Progenitor cell of endocrine pancreas (in vitro differentiated cells): ENCODE data around the gene LTBP4. TPM values are rescaled to one million over a fixed set of nuclear protein-coding genes. Genes with fewer than 3 reads are reported as not detected.

Experiments
- DNase-seq: peaks from one replicate; pipeline ENCODE4 v3.0.0; 2021; ENCODE audit warnings: low spot score; ENCODE audit not compliant: unreplicated experiment
- H3K27ac Mint-ChIP-seq: 2 replicates; pipeline ENCODE4 v1.8.0; 2021; ENCODE audit warnings: mild to moderate bottlenecking, moderate library complexity, mixed read lengths
- H3K27me3 Mint-ChIP-seq: 2 replicates; pipeline ENCODE4 v1.8.0; 2021; ENCODE audit warnings: mixed read lengths
- H3K36me3 Mint-ChIP-seq: 2 replicates; pipeline ENCODE4 v1.8.0; 2022; ENCODE audit warnings: mixed read lengths; ENCODE audit not compliant: insufficient read depth
- H3K4me1 Mint-ChIP-seq: 2 replicates; pipeline ENCODE4 v1.8.0; 2021; ENCODE audit warnings: low read depth, mixed read lengths
- H3K4me3 Mint-ChIP-seq: 2 replicates; pipeline ENCODE4 v1.8.0; 2021; ENCODE audit warnings: low read depth, mild to moderate bottlenecking, moderate library complexity, mixed read lengths
- H3K9me3 Mint-ChIP-seq: 2 replicates; pipeline ENCODE4 v1.8.0; 2021; ENCODE audit warnings: low read depth, mixed read lengths
- CTCF ChIP-seq: fragments of 200-600 bp; sonication (generic); IDR thresholded peaks from one replicate; pipeline ENCODE4 v1.5.0; 2021; ENCODE audit warnings: antibody characterized with exemption, mild to moderate bottlenecking; ENCODE audit not compliant: unreplicated experiment
- total RNA-seq: library from RNA; stranded (reverse); gene quantifications from 2 replicates; pipeline ENCODE4 v1.2.1, GENCODE V29; 2021

Gene LTBP4
- total RNA-seq, 1 donor from 2014 or later, result 25.4 TPM

GRCh38 chr19:40578442-40578908 lies 22.7 kb upstream of the LTBP4 start:
- TF ChIP-seq CTCF, result no peak
- H3K27me3 Mint-ChIP-seq, result peaks cover 2% of the 10 kb centered on the region
- no peaks in the 10 kb centered on the region for H3K9me3 Mint-ChIP-seq
- peaks cover 5% of the 10 kb centered on the region for H3K4me1 Mint-ChIP-seq
- peak overlapping the region; percentile 83 for H3K4me3 Mint-ChIP-seq
- DNase-seq, result no peak
- peaks cover 10% of the 10 kb centered on the region for H3K36me3 Mint-ChIP-seq
- peak overlapping the region; percentile 82 for H3K27ac Mint-ChIP-seq

GRCh38 chr19:40580619-40581018 lies 20.6 kb upstream of the LTBP4 start:
- Mint-ChIP-seq H3K4me3 (no peak overlapping the region), H3K4me1 (peaks cover 5% of the 10 kb centered on the region)

GRCh38 chr19:40581531-40581930 lies 19.6 kb upstream of the LTBP4 start:
- no peak for TF ChIP-seq CTCF
- H3K4me3 Mint-ChIP-seq, result no peak overlapping the region
- H3K4me1 Mint-ChIP-seq, result peaks cover 5% of the 10 kb centered on the region
- H3K27me3 Mint-ChIP-seq, result no peaks in the 10 kb centered on the region
- peaks cover 28% of the 10 kb centered on the region for H3K36me3 Mint-ChIP-seq
- no peak overlapping the region for H3K27ac Mint-ChIP-seq
- no peak for DNase-seq
- no peaks in the 10 kb centered on the region for H3K9me3 Mint-ChIP-seq

More at GRCh38 chr19:40580619-40581018, 20.6 kb upstream of the LTBP4 start:
- no peak for TF ChIP-seq CTCF
- no peaks in the 10 kb centered on the region for H3K27me3 Mint-ChIP-seq
- H3K9me3 Mint-ChIP-seq, result no peaks in the 10 kb centered on the region
- DNase-seq, result no peak
- peaks cover 23% of the 10 kb centered on the region for H3K36me3 Mint-ChIP-seq
- H3K27ac Mint-ChIP-seq, result no peak overlapping the region

GRCh38 chr19:40582467-40582866 lies 18.7 kb upstream of the LTBP4 start:
- H3K4me3 Mint-ChIP-seq, result no peak overlapping the region
- no peak for TF ChIP-seq CTCF
- DNase-seq, result no peak
- no peaks in the 10 kb centered on the region for H3K27me3 Mint-ChIP-seq
- no peaks in the 10 kb centered on the region for H3K9me3 Mint-ChIP-seq
- H3K4me1 Mint-ChIP-seq, result peaks cover 3% of the 10 kb centered on the region
- H3K36me3 Mint-ChIP-seq, result peaks cover 32% of the 10 kb centered on the region
- no peak overlapping the region for H3K27ac Mint-ChIP-seq

GRCh38 chr19:40583283-40583682 lies 17.9 kb upstream of the LTBP4 start:
- DNase-seq, result no peak
- H3K27me3 Mint-ChIP-seq, result no peaks in the 10 kb centered on the region
- no peak overlapping the region for H3K4me3 Mint-ChIP-seq
- peaks cover 34% of the 10 kb centered on the region for H3K36me3 Mint-ChIP-seq
- no peaks in the 10 kb centered on the region for H3K4me1 Mint-ChIP-seq
- no peak for TF ChIP-seq CTCF
- H3K9me3 Mint-ChIP-seq, result no peaks in the 10 kb centered on the region
- no peak overlapping the region for H3K27ac Mint-ChIP-seq
